Measurements from ENCODE around the gene HSPB7.
A peak's percentile ranks its signal among the peaks of the same experiment; 100 is the strongest.

HSPB7 gene

DNA sequence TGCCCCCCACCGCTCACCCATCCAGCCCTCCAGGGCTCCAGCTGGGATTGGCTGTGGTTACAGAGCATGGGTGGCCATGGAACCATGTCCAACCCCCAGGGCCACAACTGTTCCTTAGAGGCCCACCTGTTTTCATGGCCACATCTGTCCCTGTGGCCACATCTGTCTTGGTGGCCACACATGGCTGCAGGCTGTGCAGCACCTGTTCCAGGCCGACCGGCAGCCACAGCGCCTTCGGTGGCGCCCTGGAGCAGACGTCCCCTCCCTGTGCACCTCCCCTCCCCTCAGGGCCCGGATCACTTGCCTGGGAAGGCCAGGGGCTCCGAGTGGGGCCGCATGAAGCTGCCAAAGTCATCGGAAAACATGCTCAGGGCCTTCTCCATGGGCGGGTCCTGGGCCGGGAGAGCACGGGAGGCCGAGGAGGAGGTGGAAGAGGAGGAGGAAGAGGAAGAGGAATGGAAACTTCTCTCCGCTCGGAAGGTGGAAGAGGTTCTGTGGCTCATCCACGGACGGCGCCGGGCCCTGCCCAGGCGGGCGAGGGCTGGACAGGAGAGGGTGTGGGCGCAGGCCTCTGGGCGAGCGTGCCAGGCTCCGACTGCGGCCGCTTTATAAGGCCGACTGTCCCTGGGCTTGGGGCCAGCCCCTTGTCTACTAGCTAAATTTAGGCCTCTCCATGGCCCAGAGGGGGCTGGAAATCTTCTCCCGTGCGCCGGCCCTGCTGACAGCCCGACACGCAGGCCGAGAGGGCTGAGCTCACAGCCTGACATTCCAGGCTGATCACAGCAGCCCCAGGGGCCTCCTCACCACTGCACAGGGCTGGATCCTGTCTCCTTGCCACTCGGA is at the start of gene HSPB7:
HSPB7 (minus strand) TSS at position 583 of the 843 bp plus-strand sequence; CDS start at position 503, 80 bp downstream.
- DNase-seq (ENCODE audit: extremely low read depth, low read depth) = peak; percentile 50
- TF ChIP-seq, protein P1, sequence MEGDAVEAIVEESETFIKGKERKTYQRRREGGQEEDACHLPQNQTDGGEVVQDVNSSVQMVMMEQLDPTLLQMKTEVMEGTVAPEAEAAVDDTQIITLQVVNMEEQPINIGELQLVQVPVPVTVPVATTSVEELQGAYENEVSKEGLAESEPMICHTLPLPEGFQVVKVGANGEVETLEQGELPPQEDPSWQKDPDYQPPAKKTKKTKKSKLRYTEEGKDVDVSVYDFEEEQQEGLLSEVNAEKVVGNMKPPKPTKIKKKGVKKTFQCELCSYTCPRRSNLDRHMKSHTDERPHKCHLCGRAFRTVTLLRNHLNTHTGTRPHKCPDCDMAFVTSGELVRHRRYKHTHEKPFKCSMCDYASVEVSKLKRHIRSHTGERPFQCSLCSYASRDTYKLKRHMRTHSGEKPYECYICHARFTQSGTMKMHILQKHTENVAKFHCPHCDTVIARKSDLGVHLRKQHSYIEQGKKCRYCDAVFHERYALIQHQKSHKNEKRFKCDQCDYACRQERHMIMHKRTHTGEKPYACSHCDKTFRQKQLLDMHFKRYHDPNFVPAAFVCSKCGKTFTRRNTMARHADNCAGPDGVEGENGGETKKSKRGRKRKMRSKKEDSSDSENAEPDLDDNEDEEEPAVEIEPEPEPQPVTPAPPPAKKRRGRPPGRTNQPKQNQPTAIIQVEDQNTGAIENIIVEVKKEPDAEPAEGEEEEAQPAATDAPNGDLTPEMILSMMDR (IDR thresholded peaks at IDR 0.05; ENCODE audit: low read depth, low read length) = no peak; the same call in none of the 2 replicates

DNA sequence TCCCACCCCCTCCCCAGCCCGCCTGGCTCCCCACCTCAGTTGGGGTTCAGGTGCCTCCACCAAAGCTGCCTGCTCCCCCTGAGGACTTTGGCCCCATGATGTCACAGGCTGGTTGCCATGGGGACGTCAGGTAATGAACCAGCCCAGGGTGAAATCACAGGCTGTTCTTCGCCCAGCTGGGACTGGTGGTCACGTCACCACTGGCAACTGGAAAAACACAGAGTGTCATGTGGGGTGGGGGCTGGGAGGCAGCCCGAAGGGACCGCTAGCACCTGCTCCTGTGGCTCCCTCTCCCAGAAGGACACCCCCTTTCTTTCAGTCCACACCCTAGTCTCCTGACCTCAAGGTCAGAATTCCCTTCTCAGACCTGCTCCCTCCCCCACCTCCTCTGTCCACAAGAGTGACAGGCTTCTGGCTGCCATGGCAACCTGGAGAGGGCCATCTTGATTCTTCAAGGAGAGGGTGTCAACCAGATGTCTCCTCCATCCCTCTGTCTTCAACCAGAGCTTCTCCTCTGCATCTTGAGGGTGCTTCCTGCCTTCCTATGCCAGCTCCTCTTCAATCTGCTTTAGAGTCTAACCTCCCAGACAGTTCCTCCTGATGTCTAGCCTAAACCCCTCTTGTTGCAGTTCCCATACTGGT is 49.4 kb upstream of the HSPB7 start:
- TF ChIP-seq, protein P1 (IDR thresholded peaks at IDR 0.05; ENCODE audit: low read depth, low read length) = no peak

DNA sequence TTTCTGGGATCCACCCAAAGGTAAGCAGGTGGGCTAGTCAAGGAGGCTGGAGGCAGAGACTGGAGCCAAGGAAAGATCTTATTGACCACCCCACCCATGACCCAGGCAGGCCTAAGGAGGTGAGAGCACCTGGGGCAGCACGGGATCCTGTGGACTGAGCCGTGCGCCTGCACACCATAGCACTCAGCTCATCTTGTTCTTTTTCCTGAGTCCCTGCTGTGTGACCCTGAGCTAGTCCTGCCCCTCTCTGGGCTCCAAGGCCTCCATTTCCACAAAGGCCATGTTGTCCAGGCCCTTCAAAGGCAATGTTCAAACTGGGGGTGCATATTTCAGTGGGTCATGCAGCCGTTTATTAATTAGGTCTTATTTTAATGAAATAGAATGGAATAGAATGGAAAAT is 48.4 kb upstream of the HSPB7 start:
- no peak for DNase-seq (ENCODE audit: extremely low read depth, low read depth)
- TF ChIP-seq, protein P1 (IDR thresholded peaks at IDR 0.05; ENCODE audit: low read depth, low read length) = no peak

More for the DNA sequence above, 49.4 kb upstream of the HSPB7 start:
- DNase-seq (ENCODE audit: extremely low read depth, low read depth) = no peak

DNA sequence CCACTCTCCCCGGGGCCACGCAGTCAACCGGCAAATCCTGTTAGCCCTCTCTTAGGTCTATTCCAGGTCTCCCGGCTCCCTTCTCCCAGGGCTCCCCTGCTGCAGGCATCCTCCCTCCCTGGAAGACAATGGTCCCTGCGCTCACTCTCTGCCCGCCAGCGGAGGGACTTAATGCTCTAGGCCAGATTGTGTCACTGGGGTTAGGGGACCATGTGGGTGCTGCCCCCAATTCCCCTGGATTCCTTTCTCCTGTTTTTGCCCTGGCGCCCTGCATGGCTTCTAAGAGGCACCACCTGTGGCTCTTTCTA is 47.4 kb upstream of the HSPB7 start:
- DNase-seq (ENCODE audit: extremely low read depth, low read depth) = no peak
- TF ChIP-seq, protein P1 (IDR thresholded peaks at IDR 0.05; ENCODE audit: low read depth, low read length) = no peak

DNA sequence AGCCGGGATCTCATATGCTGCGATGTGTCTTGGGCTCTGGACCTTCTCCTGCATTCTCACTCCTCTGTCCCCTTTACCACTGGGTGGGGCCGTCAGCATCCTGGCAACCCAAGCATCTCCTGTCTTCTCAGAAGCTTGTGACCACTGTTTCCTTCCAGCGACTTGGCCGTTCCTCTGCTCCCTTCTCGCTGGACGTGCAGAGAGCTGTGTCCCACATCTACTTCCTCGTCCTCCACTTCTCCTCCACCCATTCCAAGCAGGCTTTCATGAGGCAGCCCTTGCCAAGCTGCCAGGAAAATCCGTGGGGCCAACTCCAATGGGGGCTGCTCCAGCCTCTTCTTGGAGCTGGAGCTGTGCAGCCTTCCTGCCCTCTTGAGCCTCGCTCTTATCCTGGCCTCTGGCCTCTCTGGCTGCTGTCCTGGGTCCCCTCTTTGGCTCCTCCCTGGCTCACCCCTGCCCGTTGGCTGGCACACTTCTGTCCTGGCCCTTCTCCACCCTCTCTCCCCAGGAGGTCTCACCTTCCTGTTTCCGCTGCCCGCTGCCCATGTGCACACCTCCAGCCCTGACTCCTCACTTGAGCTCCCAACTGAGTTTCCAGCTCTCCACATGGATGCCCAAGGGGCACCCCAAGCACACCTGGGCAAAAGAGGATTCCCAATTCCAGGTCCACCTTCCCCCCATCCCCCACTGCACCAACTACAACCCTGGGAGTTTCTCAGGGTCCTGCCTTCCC is 46.9 kb upstream of the HSPB7 start:
- no peak for DNase-seq (ENCODE audit: extremely low read depth, low read depth)
- TF ChIP-seq, protein P1 (IDR thresholded peaks at IDR 0.05; ENCODE audit: low read depth, low read length) = no peak

DNA sequence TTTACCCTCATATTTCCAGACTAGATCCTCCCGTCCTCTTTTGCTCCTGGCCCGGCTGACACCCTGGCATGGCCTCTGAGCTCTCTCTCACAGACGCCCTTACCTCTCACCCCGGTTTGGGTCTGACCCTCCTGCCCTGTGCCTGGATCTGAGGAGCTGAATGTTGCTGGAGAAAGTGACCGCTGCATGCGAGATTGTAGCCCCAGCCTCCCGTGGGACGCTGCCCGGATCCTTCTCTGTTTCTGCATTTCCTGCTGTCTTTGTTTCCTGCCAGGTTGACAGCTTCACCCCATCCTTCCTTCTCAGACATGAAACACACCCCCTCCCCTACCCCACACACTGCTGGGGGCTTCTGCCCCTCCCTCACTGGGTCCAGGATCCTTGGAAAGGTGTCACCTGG is 46.1 kb upstream of the HSPB7 start:
- TF ChIP-seq, protein P1 (IDR thresholded peaks at IDR 0.05; ENCODE audit: low read depth, low read length) = no peak
- no peak for DNase-seq (ENCODE audit: extremely low read depth, low read depth)

Measured in AG09319 (cell line).